Endothelial cell (in vitro differentiated cells): ENCODE results near the gene C3orf80. TPM values are rescaled to one million over a fixed set of nuclear protein-coding genes. Genes with fewer than 3 reads are reported as not detected.

Experiments used
- DNase-seq: peaks from one replicate; pipeline ENCODE4 v3.0.0; 2021; ENCODE audit warnings: low spot score
- H3K27ac Mint-ChIP-seq: one replicate; pipeline ENCODE4 v1.8.0; 2021; ENCODE audit warnings: mixed read lengths, inconsistent platforms; ENCODE audit not compliant: unreplicated experiment
- H3K27me3 Mint-ChIP-seq: one replicate; pipeline ENCODE4 v1.8.0; 2021; ENCODE audit warnings: mild to moderate bottlenecking, moderate library complexity, mixed read lengths, inconsistent platforms; ENCODE audit not compliant: unreplicated experiment
- H3K36me3 Mint-ChIP-seq: one replicate; pipeline ENCODE4 v1.8.0; 2021; ENCODE audit warnings: mild to moderate bottlenecking, low read depth, mixed read lengths, inconsistent platforms; ENCODE audit not compliant: unreplicated experiment
- H3K4me1 Mint-ChIP-seq: one replicate; pipeline ENCODE4 v1.8.0; 2021; ENCODE audit warnings: mild to moderate bottlenecking, mixed read lengths, inconsistent platforms; ENCODE audit not compliant: unreplicated experiment
- H3K4me3 Mint-ChIP-seq: one replicate; pipeline ENCODE4 v1.8.0; 2021; ENCODE audit warnings: mild to moderate bottlenecking, mixed read lengths, inconsistent platforms; ENCODE audit not compliant: unreplicated experiment
- H3K9me3 Mint-ChIP-seq: one replicate; pipeline ENCODE4 v1.8.0; 2021; ENCODE audit warnings: mixed read lengths, inconsistent platforms; ENCODE audit not compliant: unreplicated experiment
- total RNA-seq: library from RNA; stranded (reverse); fragmentation: NEBNext Ultra II Directional; extraction: Animal tissue kit (Norgen Biotek cat#: 25700); gene quantifications from one replicate; pipeline ENCODE4 v1.2.1, GENCODE V29; 2021; ENCODE audit not compliant: unreplicated experiment
- TF ChIP-seq, protein P1 (sequence below): fragments of 200-600 bp; sonication (generic); IDR thresholded peaks from one replicate; pipeline ENCODE4 v1.5.0; 2021; ENCODE audit warnings: antibody characterized with exemption; ENCODE audit not compliant: unreplicated experiment

Gene C3orf80
- total RNA-seq, 1 donor from 2014 or later, result not detected

DNA sequence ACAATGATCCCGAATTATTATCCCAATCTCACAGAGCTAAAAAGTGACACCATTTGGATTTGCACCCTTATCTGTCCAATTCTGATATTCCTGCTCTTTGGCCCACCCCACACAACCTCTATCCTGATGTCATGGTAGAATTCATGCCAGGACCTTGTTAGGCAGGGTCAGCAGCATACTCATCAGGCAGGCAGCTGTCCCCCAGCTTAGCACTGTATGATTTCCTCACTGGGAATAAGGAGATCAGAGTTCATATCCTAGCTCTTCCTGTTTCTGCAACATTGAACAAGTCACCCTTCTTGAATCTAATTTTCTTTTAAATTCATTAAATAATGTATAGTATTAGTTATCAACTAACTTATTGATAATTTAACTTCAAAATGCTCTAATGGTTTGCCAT, 12.0 kb upstream of the C3orf80 start:
- no peak for DNase-seq
- Mint-ChIP-seq H3K36me3 (no peaks in the 10 kb centered on the region), H3K4me3 (no peak overlapping the region), H3K4me1 (no peaks in the 10 kb centered on the region), H3K27ac (no peak overlapping the region), H3K9me3 (no peaks in the 10 kb centered on the region), H3K27me3 (no peaks in the 10 kb centered on the region)
- TF ChIP-seq, protein P1, sequence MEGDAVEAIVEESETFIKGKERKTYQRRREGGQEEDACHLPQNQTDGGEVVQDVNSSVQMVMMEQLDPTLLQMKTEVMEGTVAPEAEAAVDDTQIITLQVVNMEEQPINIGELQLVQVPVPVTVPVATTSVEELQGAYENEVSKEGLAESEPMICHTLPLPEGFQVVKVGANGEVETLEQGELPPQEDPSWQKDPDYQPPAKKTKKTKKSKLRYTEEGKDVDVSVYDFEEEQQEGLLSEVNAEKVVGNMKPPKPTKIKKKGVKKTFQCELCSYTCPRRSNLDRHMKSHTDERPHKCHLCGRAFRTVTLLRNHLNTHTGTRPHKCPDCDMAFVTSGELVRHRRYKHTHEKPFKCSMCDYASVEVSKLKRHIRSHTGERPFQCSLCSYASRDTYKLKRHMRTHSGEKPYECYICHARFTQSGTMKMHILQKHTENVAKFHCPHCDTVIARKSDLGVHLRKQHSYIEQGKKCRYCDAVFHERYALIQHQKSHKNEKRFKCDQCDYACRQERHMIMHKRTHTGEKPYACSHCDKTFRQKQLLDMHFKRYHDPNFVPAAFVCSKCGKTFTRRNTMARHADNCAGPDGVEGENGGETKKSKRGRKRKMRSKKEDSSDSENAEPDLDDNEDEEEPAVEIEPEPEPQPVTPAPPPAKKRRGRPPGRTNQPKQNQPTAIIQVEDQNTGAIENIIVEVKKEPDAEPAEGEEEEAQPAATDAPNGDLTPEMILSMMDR, result no peak

DNA sequence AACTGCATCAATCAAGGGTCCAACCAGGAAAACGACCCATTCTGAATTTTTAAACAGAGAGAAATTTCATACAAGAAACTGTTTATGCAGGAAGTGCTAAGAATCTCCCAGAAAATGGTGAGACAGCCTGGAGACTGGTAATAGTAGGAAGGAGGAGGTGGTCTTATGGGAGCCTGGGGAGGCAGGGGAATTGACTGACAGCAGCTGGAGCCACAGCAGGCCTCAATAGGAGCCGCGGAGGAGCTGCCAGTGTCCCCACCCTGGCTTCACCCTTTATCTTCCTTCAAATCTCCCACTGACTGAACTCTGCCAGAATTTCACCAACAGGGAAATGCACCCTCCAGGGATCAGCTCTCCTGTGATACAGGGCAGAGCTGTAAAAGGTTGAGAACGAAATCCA, 7.5 kb upstream of the C3orf80 start:
- H3K4me1 Mint-ChIP-seq, result peaks cover 8% of the 10 kb centered on the region
- H3K4me3 Mint-ChIP-seq, result no peak overlapping the region
- H3K9me3 Mint-ChIP-seq, result no peaks in the 10 kb centered on the region
- H3K27ac Mint-ChIP-seq, result no peak overlapping the region
- no peak for DNase-seq
- no peaks in the 10 kb centered on the region for H3K36me3 Mint-ChIP-seq
- TF ChIP-seq, protein P1, result no peak
- H3K27me3 Mint-ChIP-seq, result no peaks in the 10 kb centered on the region

DNA sequence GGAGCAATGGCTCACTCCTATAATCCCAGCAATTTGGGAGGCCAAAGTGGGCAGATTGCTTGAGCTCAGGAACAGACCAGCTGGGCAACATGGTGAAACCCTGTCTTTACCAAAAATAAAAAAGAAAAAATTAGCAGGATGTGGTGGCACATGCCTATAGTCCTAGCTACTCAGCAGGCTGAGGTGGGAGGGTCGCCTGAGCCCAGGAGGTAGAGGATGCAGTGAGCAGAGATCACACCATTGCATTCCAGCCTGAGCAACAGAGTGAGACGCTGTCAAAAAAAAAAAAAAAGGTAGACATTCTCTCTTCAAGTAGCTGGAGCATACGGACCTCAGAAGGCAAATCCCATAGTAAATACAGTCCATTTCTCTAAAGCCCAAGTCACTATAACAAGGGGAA, 7.1 kb upstream of the C3orf80 start:
- DNase-seq, result no peak
- H3K4me1 Mint-ChIP-seq, result peaks cover 8% of the 10 kb centered on the region
- H3K4me3 Mint-ChIP-seq, result no peak overlapping the region
- no peaks in the 10 kb centered on the region for H3K9me3 Mint-ChIP-seq
- peaks cover 3% of the 10 kb centered on the region for H3K27me3 Mint-ChIP-seq
- no peak overlapping the region for H3K27ac Mint-ChIP-seq
- no peaks in the 10 kb centered on the region for H3K36me3 Mint-ChIP-seq
- TF ChIP-seq, protein P1, result no peak

DNA sequence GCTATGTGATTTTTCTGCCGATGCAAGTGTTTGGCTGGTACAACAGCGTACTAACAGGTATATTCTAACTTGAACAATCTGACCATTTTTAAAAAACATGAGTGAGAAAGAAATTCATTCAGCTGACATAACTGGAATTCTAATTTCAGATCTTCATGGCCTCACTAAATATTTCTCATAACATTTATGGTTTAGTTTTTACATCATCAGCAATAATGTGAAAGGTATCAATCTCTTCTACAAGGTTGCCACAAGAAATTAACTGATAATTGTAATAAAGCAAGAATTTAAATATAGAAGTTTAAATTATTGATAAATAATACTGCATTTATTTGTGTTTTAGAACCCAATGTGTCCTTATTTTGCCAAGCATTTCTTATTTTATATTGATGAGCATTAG, 5.2 kb upstream of the C3orf80 start:
- Mint-ChIP-seq H3K36me3 (no peaks in the 10 kb centered on the region), H3K4me1 (peaks cover 12% of the 10 kb centered on the region), H3K4me3 (no peak overlapping the region), H3K27ac (no peak overlapping the region), H3K9me3 (no peaks in the 10 kb centered on the region), H3K27me3 (peaks cover 9% of the 10 kb centered on the region)
- no peak for DNase-seq
- TF ChIP-seq, protein P1, result no peak

DNA sequence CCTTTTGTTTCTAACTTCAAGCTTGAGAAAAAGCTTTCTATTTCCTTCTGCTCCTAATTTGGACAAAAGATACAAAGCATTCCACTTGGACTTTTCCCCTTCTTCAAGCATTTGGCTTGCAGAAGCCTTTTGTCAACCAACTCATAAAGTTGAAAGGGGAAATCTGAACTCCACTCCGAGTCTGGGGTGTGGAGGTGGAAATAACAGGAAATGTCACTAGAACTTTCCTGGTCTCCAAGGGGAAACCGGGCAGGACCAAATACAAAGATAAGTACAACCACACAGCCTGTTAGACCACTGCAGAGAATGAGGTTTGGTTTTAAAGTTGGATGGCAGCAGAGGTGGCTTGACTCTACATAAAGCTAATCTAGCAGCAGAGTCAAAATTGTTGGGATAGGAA, 4.2 kb upstream of the C3orf80 start:
- TF ChIP-seq, protein P1, result no peak
- H3K4me1 Mint-ChIP-seq, result peaks cover 12% of the 10 kb centered on the region
- H3K9me3 Mint-ChIP-seq, result no peaks in the 10 kb centered on the region
- H3K36me3 Mint-ChIP-seq, result no peaks in the 10 kb centered on the region
- no peak overlapping the region for H3K27ac Mint-ChIP-seq
- peaks cover 10% of the 10 kb centered on the region for H3K27me3 Mint-ChIP-seq
- DNase-seq, result no peak
- H3K4me3 Mint-ChIP-seq, result no peak overlapping the region
